HG02884 (cell line): Measurements from ENCODE around the gene RSPH9.

Experiments
- ATAC-seq: cut with Tn5 transposase; IDR thresholded peaks from one replicate; pipeline ENCODE4 v1.9.1; 2021; ENCODE audit warnings: mild to moderate bottlenecking, moderate library complexity; ENCODE audit not compliant: unreplicated experiment

Gene RSPH9

GRCh38 chr6:43707767-43708166 lies 62.9 kb downstream of the RSPH9 start:
- ATAC-seq = no peak

GRCh38 chr6:43708860-43709653 lies 64.2 kb downstream of the RSPH9 start:
- ATAC-seq = no peak

- no peak for ATAC-seq
These were observed 64.9 kb downstream of the RSPH9 start for GRCh38 chr6:43709654-43710303.

GRCh38 chr6:43710576-43710975 lies 65.7 kb downstream of the RSPH9 start:
- no peak for ATAC-seq

- ATAC-seq = no peak
These were observed 67.7 kb downstream of the RSPH9 start for GRCh38 chr6:43712579-43712978.

GRCh38 chr6:43713643-43714310 lies 68.9 kb downstream of the RSPH9 start:
- no peak for ATAC-seq

GRCh38 chr6:43714311-43715055 lies 69.6 kb downstream of the RSPH9 start:
- peak; percentile 7 for ATAC-seq

GRCh38 chr6:43715056-43715788 lies 70.4 kb downstream of the RSPH9 start:
- ATAC-seq = peak; percentile 87

- ATAC-seq = no peak
These were observed 71.3 kb downstream of the RSPH9 start for GRCh38 chr6:43716099-43716498.

GRCh38 chr6:43717389-43717788 lies 72.6 kb downstream of the RSPH9 start:
- no peak for ATAC-seq

- ATAC-seq = no peak
These were observed 73.0 kb downstream of the RSPH9 start for GRCh38 chr6:43717822-43718221.

GRCh38 chr6:43718387-43719105 lies 73.7 kb downstream of the RSPH9 start:
- no peak for ATAC-seq

- no peak for ATAC-seq
These were observed 74.7 kb downstream of the RSPH9 start for GRCh38 chr6:43719511-43719910.

- no peak for ATAC-seq
These were observed 76.2 kb downstream of the RSPH9 start for GRCh38 chr6:43720999-43721398.
